HG02840 (cell line): ENCODE results near the gene NPAS3.
A peak's percentile ranks its signal among the peaks of the same experiment; 100 is the strongest.

Source experiments
- ATAC-seq: cut with Tn5 transposase; IDR thresholded peaks from one replicate; pipeline ENCODE4 v1.9.1; 2021; ENCODE audit warnings: mild to moderate bottlenecking, moderate library complexity, moderate number of reproducible peaks; ENCODE audit not compliant: unreplicated experiment, low FRiP score

NPAS3 gene

DNA sequence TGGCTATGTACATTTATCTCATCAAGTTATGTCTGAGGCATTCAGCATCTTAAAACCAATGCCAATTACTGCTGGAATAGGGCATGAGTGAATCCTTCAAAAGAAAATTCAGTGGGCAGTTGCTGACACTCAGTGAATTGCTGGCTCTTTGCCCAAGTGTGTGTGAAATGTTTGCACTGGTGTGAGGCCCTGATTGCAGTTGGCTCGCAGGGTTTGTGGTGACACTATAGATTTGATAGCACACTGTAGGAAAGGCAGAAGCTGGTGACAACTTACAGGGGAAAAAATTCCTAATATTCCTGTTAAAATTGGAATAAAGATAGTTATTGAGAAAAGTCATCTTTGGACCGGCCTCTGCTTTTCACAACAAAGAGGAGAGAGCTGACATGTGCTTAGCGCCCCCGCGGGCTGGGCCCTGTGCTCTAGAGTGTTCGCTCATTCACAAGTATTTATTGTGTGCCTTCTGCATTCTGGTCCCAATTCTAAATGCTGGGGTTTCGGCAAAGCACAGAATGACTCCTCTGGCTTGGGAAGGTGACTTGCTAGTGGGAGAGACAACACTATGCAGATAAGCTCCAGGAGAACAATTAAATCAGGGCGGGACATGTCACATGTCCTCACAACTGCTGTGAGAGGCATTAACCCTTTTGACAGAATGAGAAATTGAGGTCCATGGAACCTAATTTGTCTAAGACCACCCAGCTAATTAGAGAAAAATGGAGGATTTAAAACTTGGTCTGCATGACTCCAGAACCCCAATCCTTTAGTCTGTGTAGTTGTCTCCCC lies 418.7 kb downstream of the NPAS3 start:
- no peak for ATAC-seq

- ATAC-seq: no peak
Measured at GRCh38 chr14:33359288-33359881, 420.7 kb downstream of the NPAS3 start.

DNA sequence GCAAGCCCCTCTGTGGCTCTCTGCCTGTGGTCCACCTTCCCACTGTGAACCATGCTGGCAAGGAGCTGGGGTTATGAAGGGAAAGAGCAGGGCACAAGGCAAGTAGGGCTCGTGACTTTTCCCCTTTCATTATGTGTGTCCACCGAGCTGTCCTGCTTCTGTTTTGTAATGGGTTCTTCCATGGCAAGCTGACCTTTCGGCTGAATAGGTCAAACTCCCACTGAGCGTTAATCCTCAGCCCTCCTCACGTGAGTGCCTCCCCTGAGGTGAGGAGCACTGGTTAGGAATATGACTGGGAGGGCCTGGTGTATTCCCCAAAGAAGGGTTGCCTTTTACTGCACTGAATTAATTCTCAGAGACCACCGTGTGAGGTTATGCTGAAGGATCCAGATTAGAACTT lies 424.3 kb downstream of the NPAS3 start:
- ATAC-seq: no peak

GRCh38 chr14:33363682-33364081 lies 425.0 kb downstream of the NPAS3 start:
- ATAC-seq: no peak

DNA sequence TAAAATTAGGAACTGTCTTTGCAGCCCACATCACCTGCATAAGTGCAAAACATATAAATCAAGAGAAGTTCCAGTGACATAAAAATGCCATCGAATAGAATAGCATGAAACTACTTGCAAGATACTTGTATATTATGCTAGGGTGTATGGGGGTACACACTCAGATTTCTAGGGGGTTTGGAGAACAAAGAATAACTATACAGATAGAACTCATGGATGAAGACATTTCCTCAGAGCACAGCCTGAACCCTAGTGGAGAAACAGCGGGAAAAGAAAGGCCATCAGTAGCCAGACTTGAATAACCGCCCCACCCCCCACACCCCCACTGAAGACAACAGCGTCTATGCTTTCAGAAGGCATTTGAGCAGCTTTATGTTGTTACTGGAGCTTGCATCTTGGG lies 425.8 kb downstream of the NPAS3 start:
- ATAC-seq: no peak

DNA sequence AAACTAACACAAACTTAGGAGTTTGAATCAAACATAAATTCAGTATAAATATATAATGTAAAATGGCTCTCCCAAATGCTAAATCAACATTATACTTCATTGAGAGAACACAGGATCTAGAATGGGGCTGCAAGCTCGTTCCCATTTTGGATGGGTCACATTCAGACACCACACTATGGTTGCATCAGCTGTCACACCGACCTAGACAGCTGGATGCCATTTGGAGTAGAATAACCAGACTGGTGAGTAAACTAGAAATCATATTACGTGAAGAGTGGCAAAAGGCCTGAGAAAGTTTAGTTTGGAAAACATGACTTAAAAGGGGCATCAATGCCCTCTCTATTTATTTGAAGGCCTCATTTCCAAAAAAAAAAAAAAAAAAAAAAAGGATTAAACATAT lies 430.4 kb downstream of the NPAS3 start:
- no peak for ATAC-seq

DNA sequence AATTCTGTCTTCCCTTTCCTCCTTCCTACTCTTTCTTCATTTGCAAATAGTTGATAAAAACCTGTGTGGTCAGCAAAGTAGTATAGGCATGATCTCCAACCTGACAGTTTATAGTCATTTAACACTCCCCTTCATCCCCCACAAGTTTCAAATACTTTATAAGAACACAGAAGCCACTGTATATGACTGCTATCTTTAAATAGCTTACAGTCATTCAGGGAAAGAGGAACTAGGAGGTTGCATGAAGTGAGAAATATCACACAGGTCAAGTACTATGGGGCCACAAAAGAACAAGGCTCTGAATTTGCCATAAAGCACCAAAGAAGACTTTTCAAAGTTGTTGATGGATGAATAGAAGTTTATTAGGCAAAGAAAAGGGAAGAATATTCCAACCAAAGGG lies 431.3 kb downstream of the NPAS3 start:
- ATAC-seq: peak; percentile 88

DNA sequence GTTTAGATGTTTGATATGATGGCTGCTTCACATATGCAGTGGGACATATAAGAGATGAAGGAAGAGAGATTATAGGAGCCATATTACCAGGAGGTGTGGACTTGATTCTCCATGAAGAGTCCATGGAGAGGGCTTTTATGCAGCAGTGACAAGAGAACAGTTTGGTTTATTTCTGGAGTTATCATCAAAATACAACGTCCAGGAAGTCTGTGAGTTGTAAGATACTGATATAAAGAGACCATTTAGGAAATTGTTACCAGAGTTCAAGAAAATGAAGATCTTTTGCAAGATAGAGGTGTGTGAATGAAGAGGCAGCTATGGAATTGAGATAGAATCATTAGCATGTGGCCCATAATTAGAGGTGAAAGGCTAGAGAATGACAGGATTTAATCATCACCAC lies 431.7 kb downstream of the NPAS3 start:
- peak; percentile 18 for ATAC-seq

GRCh38 chr14:33375196-33375595 lies 436.5 kb downstream of the NPAS3 start:
- ATAC-seq: no peak

DNA sequence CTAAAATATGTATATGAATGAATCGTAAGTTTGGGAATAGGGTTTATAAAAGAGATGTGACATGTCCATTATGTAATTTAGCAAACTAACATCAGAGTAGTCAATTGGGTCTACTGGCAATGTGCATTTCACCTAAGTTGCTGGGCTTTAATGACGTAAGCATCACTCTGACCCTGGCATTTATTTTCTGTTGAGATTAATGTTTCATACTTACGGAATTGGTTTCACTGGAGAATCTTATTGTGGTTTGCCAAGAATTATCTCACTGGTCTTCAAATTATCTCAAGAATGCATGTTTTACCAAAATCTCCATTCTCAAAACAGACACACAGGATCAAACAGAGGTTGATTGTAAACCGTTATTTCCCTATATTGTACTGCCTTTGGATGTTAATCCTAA lies 437.1 kb downstream of the NPAS3 start:
- ATAC-seq: no peak

GRCh38 chr14:33376510-33376909 lies 437.8 kb downstream of the NPAS3 start:
- no peak for ATAC-seq

DNA sequence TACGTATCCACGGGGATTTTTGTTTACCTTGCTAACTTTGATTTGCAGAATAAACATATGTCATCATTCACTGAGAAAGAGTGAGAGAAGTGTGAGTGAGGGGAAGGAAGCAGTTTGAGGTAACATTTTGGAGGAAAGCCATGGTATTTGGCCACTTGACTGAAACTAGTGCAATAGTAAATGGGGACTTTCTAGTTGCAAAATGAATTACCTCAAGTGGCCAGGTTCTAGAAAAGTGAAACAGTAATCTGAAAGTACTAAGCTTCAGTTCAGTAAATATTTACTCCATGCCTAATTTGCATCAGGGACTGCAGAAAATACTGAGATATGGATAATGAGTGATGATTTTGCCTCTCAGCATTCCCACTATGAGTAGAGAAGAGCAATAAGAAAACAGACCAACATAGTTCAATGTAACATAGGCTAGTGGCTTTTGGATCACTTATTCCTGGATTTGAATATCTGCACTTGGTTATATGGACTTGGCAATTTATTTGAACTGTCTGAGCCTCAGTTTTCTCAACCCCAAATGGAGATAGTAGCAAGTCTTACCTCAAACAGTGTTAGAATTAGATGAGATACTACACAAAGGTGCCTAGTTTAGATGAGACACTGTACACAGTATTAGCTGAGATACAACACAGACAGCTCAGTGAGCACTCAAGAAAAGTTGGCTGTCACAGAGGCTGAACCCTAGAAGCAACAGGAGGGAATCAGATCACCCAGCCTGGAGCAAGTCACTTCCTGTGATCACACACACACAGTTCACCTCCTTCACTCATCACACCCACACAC lies 439.1 kb downstream of the NPAS3 start:
- peak; percentile 95 for ATAC-seq

GRCh38 chr14:33381717-33382116 lies 443.0 kb downstream of the NPAS3 start:
- no peak for ATAC-seq

- no peak for ATAC-seq
Measured at GRCh38 chr14:33386140-33386539, 447.5 kb downstream of the NPAS3 start.

- no peak for ATAC-seq
Measured at GRCh38 chr14:33386781-33387180, 448.1 kb downstream of the NPAS3 start.

DNA sequence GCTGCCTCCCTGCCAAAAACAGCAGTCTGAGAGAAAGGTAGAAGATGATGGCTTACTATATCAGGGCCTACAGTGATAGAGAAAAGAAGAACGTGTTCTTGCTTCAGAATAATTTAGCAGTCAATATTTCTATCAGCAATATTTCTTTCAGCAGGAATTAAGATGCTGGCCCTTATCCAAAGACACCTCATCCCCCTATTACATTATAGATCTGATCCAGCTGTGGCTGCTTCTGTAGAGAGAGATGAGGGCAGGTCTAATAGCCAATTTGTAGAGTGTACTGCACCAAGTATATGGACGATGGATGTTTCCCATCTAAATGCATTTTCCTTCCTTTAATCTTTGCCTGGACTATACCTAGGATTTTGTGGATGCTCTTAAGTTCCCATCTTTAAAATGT lies 451.7 kb downstream of the NPAS3 start:
- no peak for ATAC-seq

GRCh38 chr14:33393231-33393894 lies 454.7 kb downstream of the NPAS3 start:
- ATAC-seq: no peak

- ATAC-seq: no peak
Measured at GRCh38 chr14:33393895-33394368, 455.3 kb downstream of the NPAS3 start.

DNA sequence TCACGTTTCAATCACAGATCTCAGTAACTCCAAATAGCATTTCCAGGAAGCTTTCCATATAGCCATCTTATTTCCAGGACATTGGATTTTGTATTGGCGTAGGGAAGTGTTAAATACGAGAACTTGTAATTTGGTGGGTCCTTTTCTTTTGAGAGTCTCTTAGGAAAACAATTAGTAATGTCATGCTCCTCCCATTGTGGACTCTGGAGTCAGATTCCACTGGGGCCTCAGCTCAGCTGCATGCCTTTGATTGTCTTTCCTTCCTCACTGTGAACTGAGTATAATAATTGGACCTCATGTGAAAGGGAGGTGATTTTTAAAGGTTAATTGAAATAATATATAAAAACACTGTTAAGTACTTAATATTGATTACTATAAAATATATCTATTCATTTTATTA lies 462.6 kb downstream of the NPAS3 start:
- ATAC-seq: no peak

DNA sequence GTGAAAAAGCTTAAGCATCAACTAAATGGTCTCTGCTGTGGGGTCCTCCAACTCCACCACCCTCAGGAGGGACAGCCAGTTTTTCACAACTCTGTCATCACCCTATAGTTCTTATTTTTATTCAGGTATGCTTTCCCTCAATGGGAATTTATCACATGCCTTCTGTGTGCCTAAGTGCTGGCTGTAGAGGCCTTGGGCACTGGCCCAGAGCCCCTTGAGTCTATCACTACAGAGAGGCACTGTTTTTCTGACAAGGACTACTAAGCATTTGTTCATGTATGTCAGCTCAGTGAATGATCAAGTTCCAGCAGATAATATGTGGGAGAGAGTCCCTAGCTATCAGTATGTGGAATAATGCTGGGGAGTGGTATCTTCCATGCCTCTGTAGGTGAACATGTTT lies 463.9 kb downstream of the NPAS3 start:
- ATAC-seq: no peak

GRCh38 chr14:33404054-33404453 lies 465.4 kb downstream of the NPAS3 start:
- ATAC-seq: no peak
